GM23248 (cell line): ENCODE data around the gene TP53AIP1. TPM values are rescaled to one million over a fixed set of nuclear protein-coding genes. Genes with fewer than 3 reads are reported as not detected.

ENCODE experiments used
- DNase-seq: peaks from one replicate; pipeline ENCODE4 v3.0.0-alpha.2; 2015
- H2AFZ ChIP-seq: fragments of 200-600 bp; sonication (generic); 2 replicates; pipeline ENCODE4 v1.6.1; 2016; ENCODE audit warnings: antibody characterized with exemption
- H3F3A ChIP-seq: fragments of 200-600 bp; sonication (generic); 2 replicates; pipeline ENCODE4 v1.6.1; 2016; ENCODE audit warnings: mild to moderate bottlenecking, antibody characterized with exemption, mixed run types; ENCODE audit not compliant: insufficient read depth
- H3K27ac ChIP-seq: fragments of 200-600 bp; sonication (generic); 2 replicates; pipeline ENCODE4 v1.5.1; 2016; ENCODE audit warnings: mild to moderate bottlenecking
- H3K27me3 ChIP-seq: fragments of 200-600 bp; sonication (generic); replicated peaks from 2 replicates; pipeline ENCODE4 v1.6.1; 2016; ENCODE audit warnings: mild to moderate bottlenecking; ENCODE audit not compliant: insufficient read depth
- H3K36me3 ChIP-seq: fragments of 200-600 bp; sonication (generic); 2 replicates; pipeline ENCODE4 v1.6.1; 2016; ENCODE audit warnings: low read depth, mild to moderate bottlenecking
- H3K4me1 ChIP-seq: fragments of 200-600 bp; sonication (generic); 2 replicates; pipeline ENCODE4 v1.6.1; 2016; ENCODE audit warnings: mild to moderate bottlenecking; ENCODE audit not compliant: insufficient read depth
- H3K4me2 ChIP-seq: fragments of 200-600 bp; sonication (generic); one replicate; pipeline ENCODE4 v1.6.1; 2016; ENCODE audit warnings: mild to moderate bottlenecking; ENCODE audit not compliant: unreplicated experiment
- H3K4me3 ChIP-seq: fragments of 200-600 bp; sonication (generic); 2 replicates; pipeline ENCODE4 v1.5.1; 2016; ENCODE audit warnings: mild to moderate bottlenecking
- H3K79me2 ChIP-seq: fragments of 200-600 bp; sonication (generic); 2 replicates; pipeline ENCODE4 v1.6.1; 2016; ENCODE audit warnings: mild to moderate bottlenecking; ENCODE audit not compliant: insufficient read depth
- H3K9ac ChIP-seq: fragments of 200-600 bp; sonication (generic); 2 replicates; pipeline ENCODE4 v1.6.1; 2016; ENCODE audit warnings: mild to moderate bottlenecking
- H3K9me2 ChIP-seq: fragments of 200-600 bp; sonication (generic); 2 replicates; pipeline ENCODE4 v1.6.1; 2016; ENCODE audit warnings: mixed run types, mild to moderate bottlenecking, moderate library complexity; ENCODE audit not compliant: insufficient read depth
- H3K9me3 ChIP-seq: fragments of 200-600 bp; sonication (generic); one replicate; pipeline ENCODE4 v1.6.1; 2017; ENCODE audit warnings: low read depth
- H4K20me1 ChIP-seq: fragments of 200-600 bp; sonication (generic); 2 replicates; pipeline ENCODE4 v1.6.0; 2016; ENCODE audit not compliant: insufficient read depth
- EZH2 ChIP-seq: fragments of 200-600 bp; sonication (generic); IDR thresholded peaks from 2 replicates; pipeline ENCODE4 v1.6.1; 2018; ENCODE audit warnings: antibody characterized with exemption, mild to moderate bottlenecking; ENCODE audit not compliant: insufficient read depth, poor library complexity, severe bottlenecking
- EZH2phosphoT487 ChIP-seq: fragments of 200-600 bp; sonication (generic); IDR thresholded peaks from 2 replicates; pipeline ENCODE4 v1.6.1; 2018; ENCODE audit warnings: antibody characterized with exemption, moderate library complexity, mild to moderate bottlenecking, low read depth; ENCODE audit not compliant: insufficient read depth
- WGBS, 2 experiments: methylation state at CpG; one replicate each; pipeline ENCODE4 v1.1.6; 2015 to 2017; ENCODE audit warnings: low lambda C conversion rate in 2 of 2, low coverage in 1 of 2; ENCODE audit errors: missing lambda C conversion rate in 2 of 2; 5-methylcytosine and 5-hydroxymethylcytosine counted together
- in situ Hi-C: fragments of 300-500 bp; cut with MboI; formaldehyde crosslinking; loops from 2 replicates; pipeline ENCODE4 v1.15.0; 2020
- polyA plus RNA-seq: library from polyadenylated mRNA; unstranded; fragments of >200 nt; fragmentation: Nextera tagmentation; extraction: Ambion mirVana; gene quantifications from 2 replicates; pipeline ENCODE4 v1.2.1, GENCODE V29; 2016
- total RNA-seq: library from RNA; depleted of rRNA; stranded (reverse); fragments of >200 nt; shearing (Covaris generic); gene quantifications from 2 replicates; pipeline ENCODE4 v1.2.3, GENCODE V29; 2014

Gene TP53AIP1
- total and polyA plus RNA-seq, 2 experiments from 2014 or later: not detected

GRCh38 chr11:128933481-128934178 lies 9.0 kb downstream of the TP53AIP1 start:
- in situ Hi-C loops: no loop called here
- no peak overlapping the region for H3K27ac ChIP-seq
- H3K4me1 ChIP-seq: no peaks in the 10 kb centered on the region
- H3K9me3 ChIP-seq: no peaks in the 10 kb centered on the region
- no peaks in the 10 kb centered on the region for H3K36me3 ChIP-seq
- H3K9ac ChIP-seq: no peak overlapping the region
- WGBS, 2 experiments: 63 to 64% methylated on average over 7 of the region's 7 CpGs
- no peak for DNase-seq
- TF ChIP-seq EZH2phosphoT487: no peak
- no peak for TF ChIP-seq EZH2
- H4K20me1 ChIP-seq: no peaks in the 10 kb centered on the region
- no peak overlapping the region for H3K4me2 ChIP-seq
- no peaks in the 10 kb centered on the region for H3K9me2 ChIP-seq
- no peaks in the 10 kb centered on the region for H3F3A ChIP-seq
- no peaks in the 10 kb centered on the region for H3K79me2 ChIP-seq
- H3K4me3 ChIP-seq: no peak overlapping the region
- H3K27me3 ChIP-seq: peaks cover 7% of the 10 kb centered on the region; the same call in 1 of the 2 replicates
- H2AFZ ChIP-seq: no peak overlapping the region

DNA sequence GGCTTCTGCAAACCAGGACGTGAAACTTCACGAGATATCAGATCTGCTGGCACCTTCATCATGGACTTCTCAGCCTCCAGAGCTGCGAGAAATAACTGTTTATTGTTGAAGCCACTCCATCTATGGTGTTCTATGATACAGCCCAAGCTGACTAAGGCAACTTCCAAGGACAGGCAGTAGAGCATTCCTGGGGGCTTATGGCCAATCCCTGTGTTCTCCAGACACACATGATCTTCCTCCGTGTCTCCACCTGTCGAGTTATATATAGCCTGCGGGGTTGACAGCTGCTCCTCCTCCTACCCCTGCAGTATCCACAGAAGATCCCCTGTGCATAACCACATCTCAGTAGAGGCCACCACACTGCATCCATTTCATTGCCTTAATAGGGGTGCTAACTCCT lies 11.0 kb downstream of the TP53AIP1 start:
- no peak overlapping the region for H3K27ac ChIP-seq
- H3K4me3 ChIP-seq: no peak overlapping the region
- H3K9ac ChIP-seq: no peak overlapping the region
- H3K27me3 ChIP-seq: peaks cover 13% of the 10 kb centered on the region
- no peak overlapping the region for H3K4me2 ChIP-seq
- H3K9me3 ChIP-seq: no peaks in the 10 kb centered on the region
- H3F3A ChIP-seq: no peaks in the 10 kb centered on the region
- TF ChIP-seq EZH2phosphoT487 (no peak), EZH2 (no peak)
- H4K20me1 ChIP-seq: no peaks in the 10 kb centered on the region
- in situ Hi-C loops: no loop called here
- no peaks in the 10 kb centered on the region for H3K9me2 ChIP-seq
- H3K36me3 ChIP-seq: no peaks in the 10 kb centered on the region
- DNase-seq: no peak
- no peaks in the 10 kb centered on the region for H3K79me2 ChIP-seq
- H3K4me1 ChIP-seq: no peaks in the 10 kb centered on the region
- 74 to 78% methylated on average over 6 of the region's 6 CpGs for WGBS, 2 experiments
- no peak overlapping the region for H2AFZ ChIP-seq

GRCh38 chr11:128931066-128931465 lies 11.6 kb downstream of the TP53AIP1 start:
- WGBS, 2 experiments: 61 to 64% methylated on average over 3 of the region's 3 CpGs

DNA sequence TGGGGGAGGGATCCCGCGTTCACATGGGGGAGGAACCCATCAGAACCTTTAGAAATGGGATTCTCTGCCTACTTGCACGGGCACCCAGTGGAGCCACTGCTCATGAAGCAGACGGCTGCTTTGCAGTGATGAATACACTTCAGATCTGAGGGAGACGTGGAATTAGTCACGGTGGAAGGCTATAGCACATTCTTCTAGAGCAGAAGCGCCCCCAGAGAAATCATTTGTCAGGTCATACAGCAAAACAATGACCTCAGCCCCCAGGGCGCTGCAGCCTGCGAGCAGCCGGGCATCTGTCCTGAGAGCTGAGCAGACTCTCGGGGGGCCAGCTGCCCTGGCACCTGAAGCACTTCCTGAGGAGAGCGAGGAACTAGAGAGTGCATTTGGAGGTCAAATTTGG lies 12.7 kb downstream of the TP53AIP1 start:
- H3K27ac ChIP-seq: no peak overlapping the region
- in situ Hi-C loops: no loop called here
- WGBS, 2 experiments: 51 to 64% methylated on average over 12 of the region's 12 CpGs

More at GRCh38 chr11:128931066-128931465, 11.6 kb downstream of the TP53AIP1 start:
- no peak overlapping the region for H3K4me3 ChIP-seq
- H3K36me3 ChIP-seq: no peaks in the 10 kb centered on the region
- H2AFZ ChIP-seq: no peak overlapping the region
- DNase-seq: no peak
- no peak for TF ChIP-seq EZH2
- TF ChIP-seq EZH2phosphoT487: no peak
- in situ Hi-C loops: no loop called here
- H3K4me2 ChIP-seq: no peak overlapping the region
- H3K27me3 ChIP-seq: peaks cover 18% of the 10 kb centered on the region
- H3K4me1 ChIP-seq: no peaks in the 10 kb centered on the region
- no peak overlapping the region for H3K9ac ChIP-seq
- no peak overlapping the region for H3K27ac ChIP-seq
- no peaks in the 10 kb centered on the region for H3K9me2 ChIP-seq
- H3K79me2 ChIP-seq: no peaks in the 10 kb centered on the region
- H3F3A ChIP-seq: no peaks in the 10 kb centered on the region
- H3K9me3 ChIP-seq: no peaks in the 10 kb centered on the region
- no peaks in the 10 kb centered on the region for H4K20me1 ChIP-seq

More for the DNA sequence above, 12.7 kb downstream of the TP53AIP1 start:
- H3K36me3 ChIP-seq: no peaks in the 10 kb centered on the region
- no peak overlapping the region for H2AFZ ChIP-seq
- no peaks in the 10 kb centered on the region for H3K9me3 ChIP-seq
- H3K4me1 ChIP-seq: no peaks in the 10 kb centered on the region
- H3K79me2 ChIP-seq: no peaks in the 10 kb centered on the region
- no peaks in the 10 kb centered on the region for H4K20me1 ChIP-seq
- TF ChIP-seq EZH2phosphoT487 (no peak), EZH2 (no peak)
- no peak overlapping the region for H3K4me3 ChIP-seq
- H3K9ac ChIP-seq: no peak overlapping the region
- no peak overlapping the region for H3K4me2 ChIP-seq
- H3K27me3 ChIP-seq: peaks cover 28% of the 10 kb centered on the region
- peak; percentile 38 for DNase-seq
- H3F3A ChIP-seq: no peaks in the 10 kb centered on the region
- H3K9me2 ChIP-seq: no peaks in the 10 kb centered on the region
